ENCODE data around the gene SFI1.

GRCh38 chr22:31509061-31509762 lies 12.9 kb downstream of the SFI1 start:
- TF ChIP-seq, protein P1, sequence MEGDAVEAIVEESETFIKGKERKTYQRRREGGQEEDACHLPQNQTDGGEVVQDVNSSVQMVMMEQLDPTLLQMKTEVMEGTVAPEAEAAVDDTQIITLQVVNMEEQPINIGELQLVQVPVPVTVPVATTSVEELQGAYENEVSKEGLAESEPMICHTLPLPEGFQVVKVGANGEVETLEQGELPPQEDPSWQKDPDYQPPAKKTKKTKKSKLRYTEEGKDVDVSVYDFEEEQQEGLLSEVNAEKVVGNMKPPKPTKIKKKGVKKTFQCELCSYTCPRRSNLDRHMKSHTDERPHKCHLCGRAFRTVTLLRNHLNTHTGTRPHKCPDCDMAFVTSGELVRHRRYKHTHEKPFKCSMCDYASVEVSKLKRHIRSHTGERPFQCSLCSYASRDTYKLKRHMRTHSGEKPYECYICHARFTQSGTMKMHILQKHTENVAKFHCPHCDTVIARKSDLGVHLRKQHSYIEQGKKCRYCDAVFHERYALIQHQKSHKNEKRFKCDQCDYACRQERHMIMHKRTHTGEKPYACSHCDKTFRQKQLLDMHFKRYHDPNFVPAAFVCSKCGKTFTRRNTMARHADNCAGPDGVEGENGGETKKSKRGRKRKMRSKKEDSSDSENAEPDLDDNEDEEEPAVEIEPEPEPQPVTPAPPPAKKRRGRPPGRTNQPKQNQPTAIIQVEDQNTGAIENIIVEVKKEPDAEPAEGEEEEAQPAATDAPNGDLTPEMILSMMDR (conservative IDR thresholded peaks at IDR 0.05) = no peak
- no peak for TF ChIP-seq ZFX (IDR thresholded peaks at IDR 0.05)

All from C4-2B (cell line).